ENCODE data around the gene HNRNPLL.

DNA sequence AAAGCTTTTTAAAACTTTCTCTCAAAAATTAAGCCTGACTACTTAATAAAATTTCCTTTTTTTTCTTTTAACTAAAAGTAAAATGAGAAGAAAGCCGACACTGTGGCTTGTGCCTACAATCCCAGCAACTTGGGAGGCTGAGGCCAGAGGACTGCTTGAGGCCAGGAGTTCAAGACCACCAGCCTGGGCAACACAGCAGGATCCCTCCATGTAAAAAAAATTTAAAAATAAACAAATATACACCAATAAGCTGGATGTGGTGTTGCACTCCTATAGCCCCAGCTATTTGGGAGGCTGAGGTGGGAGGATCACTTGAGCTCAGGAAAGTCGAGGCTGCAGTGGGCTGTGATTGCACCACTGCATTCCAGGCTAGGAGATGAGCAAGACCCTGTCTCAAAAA lies 37.4 kb downstream of the HNRNPLL start:
- TF ChIP-seq, protein P1, sequence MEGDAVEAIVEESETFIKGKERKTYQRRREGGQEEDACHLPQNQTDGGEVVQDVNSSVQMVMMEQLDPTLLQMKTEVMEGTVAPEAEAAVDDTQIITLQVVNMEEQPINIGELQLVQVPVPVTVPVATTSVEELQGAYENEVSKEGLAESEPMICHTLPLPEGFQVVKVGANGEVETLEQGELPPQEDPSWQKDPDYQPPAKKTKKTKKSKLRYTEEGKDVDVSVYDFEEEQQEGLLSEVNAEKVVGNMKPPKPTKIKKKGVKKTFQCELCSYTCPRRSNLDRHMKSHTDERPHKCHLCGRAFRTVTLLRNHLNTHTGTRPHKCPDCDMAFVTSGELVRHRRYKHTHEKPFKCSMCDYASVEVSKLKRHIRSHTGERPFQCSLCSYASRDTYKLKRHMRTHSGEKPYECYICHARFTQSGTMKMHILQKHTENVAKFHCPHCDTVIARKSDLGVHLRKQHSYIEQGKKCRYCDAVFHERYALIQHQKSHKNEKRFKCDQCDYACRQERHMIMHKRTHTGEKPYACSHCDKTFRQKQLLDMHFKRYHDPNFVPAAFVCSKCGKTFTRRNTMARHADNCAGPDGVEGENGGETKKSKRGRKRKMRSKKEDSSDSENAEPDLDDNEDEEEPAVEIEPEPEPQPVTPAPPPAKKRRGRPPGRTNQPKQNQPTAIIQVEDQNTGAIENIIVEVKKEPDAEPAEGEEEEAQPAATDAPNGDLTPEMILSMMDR (IDR thresholded peaks at IDR 0.05 in 4 of 5, conservative IDR thresholded peaks at IDR 0.05 in 1 of 5) = no peak
- TF ChIP-seq POLR2A (IDR thresholded peaks at IDR 0.05) = no peak
